ENCODE results near the gene EP400. TPM values are rescaled to one million over a fixed set of nuclear protein-coding genes. Genes with fewer than 3 reads are reported as not detected.

EP400 gene
- total and polyA plus RNA-seq, 2 of the 8 experiments (the other 6 are each of a cell fraction or from before 2014, with no cell fraction given) = 13.1 to 69.7 TPM

DNA sequence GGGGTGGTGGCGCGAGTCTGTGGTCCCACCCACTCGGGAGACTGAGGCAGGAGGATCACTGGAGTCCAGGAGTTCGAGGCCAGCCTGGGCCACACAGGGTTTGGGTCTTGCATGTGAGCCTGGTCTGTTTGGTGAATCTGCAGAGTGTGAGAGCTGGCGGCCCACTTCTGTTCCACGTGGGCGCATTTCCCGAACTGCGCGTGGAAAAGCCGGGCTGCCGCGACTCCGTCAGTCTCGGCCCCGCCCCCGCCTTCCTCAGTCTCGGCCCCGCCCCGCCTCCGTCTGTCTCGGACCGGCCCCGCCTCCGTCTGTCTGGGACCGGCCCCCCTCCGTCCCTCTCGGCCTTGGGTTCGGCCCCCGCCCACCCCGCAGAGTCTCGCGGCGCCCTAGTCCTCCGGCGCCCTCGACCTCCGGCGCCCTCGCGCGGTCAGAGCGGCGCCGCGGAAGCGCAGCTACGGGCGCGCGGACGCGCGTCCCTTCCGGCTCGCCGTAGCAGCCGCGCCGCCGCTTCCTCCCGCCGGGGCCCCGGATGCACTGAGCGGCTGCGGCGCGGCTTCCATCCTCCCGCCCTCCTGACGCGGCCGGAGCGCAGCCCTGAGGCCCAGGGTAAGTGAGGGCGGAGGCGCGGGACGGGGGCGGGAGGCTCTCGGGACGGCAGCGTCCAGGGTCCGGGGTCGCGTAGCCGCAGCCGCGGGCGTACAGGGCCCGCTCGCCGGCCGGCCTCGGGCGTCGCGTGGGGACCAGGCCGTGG lies at the start of gene EP400 (continued):
- TF ChIP-seq POU5F1 (IDR thresholded peaks at IDR 0.05; ENCODE audit: low read depth, low read length) (no peak), SP1 (IDR thresholded peaks at IDR 0.05; ENCODE audit: low read depth, low read length) (no peak), RAD21 (IDR thresholded peaks at IDR 0.05 in 1 of 2, conservative IDR thresholded peaks at IDR 0.05 in 1 of 2; ENCODE audit: low read depth in 2 of 2, low read length in 2 of 2) (peak; percentile 40 to 71; a peak in 3 of 4 replicates), KDM5A (IDR thresholded peaks at IDR 0.05; ENCODE audit: low read length) (no peak), JUN (IDR thresholded peaks at IDR 0.05; ENCODE audit: low read depth, low read length) (no peak), HDAC2 (IDR thresholded peaks at IDR 0.05; ENCODE audit: borderline replicate concordance in 1 of 2, low read depth in 2 of 2, low read length in 2 of 2) (no peak), NANOG (IDR thresholded peaks at IDR 0.05; ENCODE audit: insufficient read depth, low read depth, low read length, poor library complexity, severe bottlenecking) (peak; percentile 46), POLR2AphosphoS5 (IDR thresholded peaks at IDR 0.05; ENCODE audit: low read depth, low read length) (peak; percentile 47), RFX5 (IDR thresholded peaks at IDR 0.05; ENCODE audit: borderline replicate concordance, low read depth, low read length) (no peak), ZNF274 (IDR thresholded peaks at IDR 0.05; ENCODE audit: borderline replicate concordance, extremely low read depth, low read length) (no peak)
- TF ChIP-seq, protein P1, sequence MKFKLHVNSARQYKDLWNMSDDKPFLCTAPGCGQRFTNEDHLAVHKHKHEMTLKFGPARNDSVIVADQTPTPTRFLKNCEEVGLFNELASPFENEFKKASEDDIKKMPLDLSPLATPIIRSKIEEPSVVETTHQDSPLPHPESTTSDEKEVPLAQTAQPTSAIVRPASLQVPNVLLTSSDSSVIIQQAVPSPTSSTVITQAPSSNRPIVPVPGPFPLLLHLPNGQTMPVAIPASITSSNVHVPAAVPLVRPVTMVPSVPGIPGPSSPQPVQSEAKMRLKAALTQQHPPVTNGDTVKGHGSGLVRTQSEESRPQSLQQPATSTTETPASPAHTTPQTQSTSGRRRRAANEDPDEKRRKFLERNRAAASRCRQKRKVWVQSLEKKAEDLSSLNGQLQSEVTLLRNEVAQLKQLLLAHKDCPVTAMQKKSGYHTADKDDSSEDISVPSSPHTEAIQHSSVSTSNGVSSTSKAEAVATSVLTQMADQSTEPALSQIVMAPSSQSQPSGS (IDR thresholded peaks at IDR 0.05; ENCODE audit: low read length) = no peak

Data from H1 (cell line).